ENCODE results near the gene AVL9. TPM values are rescaled to one million over a fixed set of nuclear protein-coding genes. Genes with fewer than 3 reads are reported as not detected.
"Not testable (repeated sequence)": the region's sequence is repeated elsewhere in the genome, so short reads cannot be mapped to it uniquely, and the experiment has no call there.

Gene AVL9
- total RNA-seq, 2 experiments from 2014 or later = 23.3 to 25.4 TPM

DNA sequence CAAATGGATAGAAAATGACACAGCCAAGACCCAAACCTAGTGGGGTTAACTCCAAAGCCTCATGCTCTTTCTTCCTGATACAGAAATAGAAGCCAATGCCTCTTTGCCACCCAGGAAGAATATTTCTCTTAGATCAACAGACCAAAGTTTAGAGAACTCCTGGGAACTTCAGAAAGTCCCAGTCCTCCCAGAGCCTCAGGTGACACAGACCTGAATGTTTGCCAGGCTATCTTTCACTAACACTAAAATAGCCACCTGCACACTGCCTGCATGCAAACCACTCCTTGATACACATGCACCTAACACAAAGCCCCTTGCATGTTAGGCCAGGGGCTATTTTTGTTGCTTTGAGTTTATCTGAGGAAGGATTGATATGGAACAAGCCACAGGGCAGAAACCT lies 32.8 kb upstream of the AVL9 start:
- ChIA-PET CTCF (no interaction called here), POLR2A (no interaction called here)
- H3K36me3 ChIP-seq (ENCODE audit: insufficient read depth, low read length) = no peaks in the 10 kb centered on the region
- Mint-ChIP-seq H3K4me3 (no peak overlapping the region), H3K36me3 (ENCODE audit: low read depth) (no peaks in the 10 kb centered on the region), H3K4me1 (ENCODE audit: low read depth) (no peaks in the 10 kb centered on the region), H3K27ac (no peak overlapping the region), H3K9me3 (no peaks in the 10 kb centered on the region), H3K27me3 (peaks cover 5% of the 10 kb centered on the region)
- ATAC-seq (ENCODE audit: poor library complexity) = no peak
- intact Hi-C loops (cut with DNase I, micrococcal nuclease) = no loop called here
- H3K9me3 ChIP-seq (ENCODE audit: control insufficient read depth in 1 of 2, insufficient read depth in 1 of 2, low read length in 2 of 2) = peaks cover 0 to 4% of the 10 kb centered on the region in 2 experiments
- DNase-seq = no peak
- H3K27ac ChIP-seq (ENCODE audit: low read depth in 1 of 2, low read length in 2 of 2) = no peak overlapping the region
- H3K4me3 ChIP-seq (ENCODE audit: low read length) = no peak overlapping the region
- H3K27me3 ChIP-seq (ENCODE audit: control insufficient read depth in 1 of 2, insufficient read depth in 2 of 2, low read length in 2 of 2) = peaks cover 0 to 6% of the 10 kb centered on the region in 2 experiments
- TF ChIP-seq, protein P1, sequence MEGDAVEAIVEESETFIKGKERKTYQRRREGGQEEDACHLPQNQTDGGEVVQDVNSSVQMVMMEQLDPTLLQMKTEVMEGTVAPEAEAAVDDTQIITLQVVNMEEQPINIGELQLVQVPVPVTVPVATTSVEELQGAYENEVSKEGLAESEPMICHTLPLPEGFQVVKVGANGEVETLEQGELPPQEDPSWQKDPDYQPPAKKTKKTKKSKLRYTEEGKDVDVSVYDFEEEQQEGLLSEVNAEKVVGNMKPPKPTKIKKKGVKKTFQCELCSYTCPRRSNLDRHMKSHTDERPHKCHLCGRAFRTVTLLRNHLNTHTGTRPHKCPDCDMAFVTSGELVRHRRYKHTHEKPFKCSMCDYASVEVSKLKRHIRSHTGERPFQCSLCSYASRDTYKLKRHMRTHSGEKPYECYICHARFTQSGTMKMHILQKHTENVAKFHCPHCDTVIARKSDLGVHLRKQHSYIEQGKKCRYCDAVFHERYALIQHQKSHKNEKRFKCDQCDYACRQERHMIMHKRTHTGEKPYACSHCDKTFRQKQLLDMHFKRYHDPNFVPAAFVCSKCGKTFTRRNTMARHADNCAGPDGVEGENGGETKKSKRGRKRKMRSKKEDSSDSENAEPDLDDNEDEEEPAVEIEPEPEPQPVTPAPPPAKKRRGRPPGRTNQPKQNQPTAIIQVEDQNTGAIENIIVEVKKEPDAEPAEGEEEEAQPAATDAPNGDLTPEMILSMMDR (IDR thresholded peaks at IDR 0.05) = no peak
- no peaks in the 10 kb centered on the region for H3K4me1 ChIP-seq (ENCODE audit: insufficient read depth, low read length)

DNA sequence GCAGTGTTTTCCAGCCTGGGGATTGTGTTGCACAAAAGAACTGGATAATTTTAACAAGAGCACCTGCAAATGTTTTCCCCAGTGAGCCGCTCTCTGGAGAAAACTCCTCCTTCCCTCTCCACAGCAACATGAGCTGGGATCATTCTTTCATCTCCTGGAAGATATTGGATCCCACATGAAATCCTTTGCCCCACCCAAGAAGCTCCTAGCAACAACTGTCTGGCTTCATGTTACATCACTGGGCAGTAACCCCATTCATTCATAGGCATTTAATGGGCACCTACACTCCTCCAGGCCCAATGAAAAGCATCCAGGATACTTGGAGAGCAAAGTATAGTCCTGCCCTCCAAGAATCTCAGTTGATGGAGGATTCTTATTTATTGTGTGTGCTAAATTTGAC lies 32.3 kb upstream of the AVL9 start:
- ChIA-PET POLR2A (no interaction called here), CTCF (no interaction called here)
- TF ChIP-seq, protein P1 (IDR thresholded peaks at IDR 0.05) = no peak
- H3K27ac ChIP-seq (ENCODE audit: low read depth in 1 of 2, low read length in 2 of 2) = no peak overlapping the region
- H3K27me3 ChIP-seq (ENCODE audit: control insufficient read depth in 1 of 2, insufficient read depth in 2 of 2, low read length in 2 of 2) = peaks cover 0 to 6% of the 10 kb centered on the region in 2 experiments
- DNase-seq = no peak
- no peaks in the 10 kb centered on the region for H3K36me3 Mint-ChIP-seq (ENCODE audit: low read depth)
- intact Hi-C loops (cut with DNase I, micrococcal nuclease) = no loop called here
- no peaks in the 10 kb centered on the region for H3K9me3 Mint-ChIP-seq
- H3K27me3 Mint-ChIP-seq = peaks cover 4% of the 10 kb centered on the region
- H3K4me1 Mint-ChIP-seq (ENCODE audit: low read depth) = no peaks in the 10 kb centered on the region
- H3K4me1 ChIP-seq (ENCODE audit: insufficient read depth, low read length) = no peaks in the 10 kb centered on the region
- H3K27ac Mint-ChIP-seq = no peak overlapping the region
- no peak for ATAC-seq (ENCODE audit: poor library complexity)
- no peaks in the 10 kb centered on the region for H3K9me3 ChIP-seq (ENCODE audit: control insufficient read depth in 1 of 2, insufficient read depth in 1 of 2, low read length in 2 of 2)
- H3K4me3 Mint-ChIP-seq = no peak overlapping the region
- no peak overlapping the region for H3K4me3 ChIP-seq (ENCODE audit: low read length)
- H3K36me3 ChIP-seq (ENCODE audit: insufficient read depth, low read length) = no peaks in the 10 kb centered on the region

GRCh38 chr7:32464641-32465416 lies 30.5 kb upstream of the AVL9 start:
- CTCF ChIA-PET; H3K36me3 ChIP-seq (ENCODE audit: insufficient read depth, low read length); H3K36me3 Mint-ChIP-seq (ENCODE audit: low read depth); H3K4me3 Mint-ChIP-seq; H3K27ac ChIP-seq (ENCODE audit: low read depth in 1 of 2, low read length in 2 of 2); DNase-seq; H3K9me3 Mint-ChIP-seq; H3K27ac Mint-ChIP-seq; POLR2A ChIA-PET; ATAC-seq (ENCODE audit: poor library complexity); intact Hi-C loops (cut with DNase I, micrococcal nuclease); H3K4me1 ChIP-seq (ENCODE audit: insufficient read depth, low read length); H3K4me1 Mint-ChIP-seq (ENCODE audit: low read depth); H3K4me3 ChIP-seq (ENCODE audit: low read length); H3K9me3 ChIP-seq (ENCODE audit: control insufficient read depth in 1 of 2, insufficient read depth in 1 of 2, low read length in 2 of 2); H3K27me3 Mint-ChIP-seq; H3K27me3 ChIP-seq (ENCODE audit: control insufficient read depth in 1 of 2, insufficient read depth in 2 of 2, low read length in 2 of 2): not testable (repeated sequence)

DNA sequence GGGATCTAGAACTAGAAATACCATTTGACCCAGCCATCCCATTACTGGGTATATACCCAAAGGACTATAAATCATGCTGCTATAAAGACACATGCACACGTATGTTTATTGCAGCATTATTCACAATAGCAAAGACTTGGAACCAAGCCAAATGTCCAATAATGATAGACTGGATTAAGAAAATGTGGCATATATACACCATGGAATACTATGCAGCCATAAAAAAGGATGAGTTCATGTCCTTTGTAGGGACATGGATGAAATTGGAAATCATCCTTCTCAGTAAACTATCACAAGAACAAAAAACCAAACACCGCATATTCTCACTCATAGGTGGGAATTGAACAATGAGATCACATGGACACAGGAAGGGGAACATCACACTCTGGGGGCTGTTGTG lies 25.3 kb upstream of the AVL9 start:
- H3K27me3 ChIP-seq (ENCODE audit: control insufficient read depth in 1 of 2, insufficient read depth in 2 of 2, low read length in 2 of 2); H3K4me3 ChIP-seq (ENCODE audit: low read length); H3K36me3 Mint-ChIP-seq (ENCODE audit: low read depth); ATAC-seq (ENCODE audit: poor library complexity); H3K4me3 Mint-ChIP-seq; H3K9me3 ChIP-seq (ENCODE audit: control insufficient read depth in 1 of 2, insufficient read depth in 1 of 2, low read length in 2 of 2); H3K27ac ChIP-seq (ENCODE audit: low read depth in 1 of 2, low read length in 2 of 2); H3K36me3 ChIP-seq (ENCODE audit: insufficient read depth, low read length); H3K9me3 Mint-ChIP-seq; H3K4me1 ChIP-seq (ENCODE audit: insufficient read depth, low read length); CTCF ChIA-PET; intact Hi-C loops (cut with DNase I, micrococcal nuclease); POLR2A ChIA-PET; H3K27me3 Mint-ChIP-seq; H3K4me1 Mint-ChIP-seq (ENCODE audit: low read depth); H3K27ac Mint-ChIP-seq; DNase-seq: not testable (repeated sequence)

All from CD4-positive, alpha-beta T cell (primary cell).